ENCODE results near the gene RPS6KA2.

- TF ChIP-seq, protein P1, sequence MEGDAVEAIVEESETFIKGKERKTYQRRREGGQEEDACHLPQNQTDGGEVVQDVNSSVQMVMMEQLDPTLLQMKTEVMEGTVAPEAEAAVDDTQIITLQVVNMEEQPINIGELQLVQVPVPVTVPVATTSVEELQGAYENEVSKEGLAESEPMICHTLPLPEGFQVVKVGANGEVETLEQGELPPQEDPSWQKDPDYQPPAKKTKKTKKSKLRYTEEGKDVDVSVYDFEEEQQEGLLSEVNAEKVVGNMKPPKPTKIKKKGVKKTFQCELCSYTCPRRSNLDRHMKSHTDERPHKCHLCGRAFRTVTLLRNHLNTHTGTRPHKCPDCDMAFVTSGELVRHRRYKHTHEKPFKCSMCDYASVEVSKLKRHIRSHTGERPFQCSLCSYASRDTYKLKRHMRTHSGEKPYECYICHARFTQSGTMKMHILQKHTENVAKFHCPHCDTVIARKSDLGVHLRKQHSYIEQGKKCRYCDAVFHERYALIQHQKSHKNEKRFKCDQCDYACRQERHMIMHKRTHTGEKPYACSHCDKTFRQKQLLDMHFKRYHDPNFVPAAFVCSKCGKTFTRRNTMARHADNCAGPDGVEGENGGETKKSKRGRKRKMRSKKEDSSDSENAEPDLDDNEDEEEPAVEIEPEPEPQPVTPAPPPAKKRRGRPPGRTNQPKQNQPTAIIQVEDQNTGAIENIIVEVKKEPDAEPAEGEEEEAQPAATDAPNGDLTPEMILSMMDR (optimal IDR thresholded peaks at IDR 0.05 in 1 of 3, IDR thresholded peaks at IDR 0.05 in 1 of 3, conservative IDR thresholded peaks at IDR 0.05 in 1 of 3; ENCODE audit: extremely low read depth in 1 of 3, insufficient read depth in 2 of 3, low read length in 3 of 3) = no peak
- TF ChIP-seq EZH2 (IDR thresholded peaks at IDR 0.05; ENCODE audit: low read length) = no peak
Observed at GRCh38 chr6:166572370-166573261, 54.4 kb downstream of the RPS6KA2 start.
